ENCODE measurements around the gene GPR183.

DNA sequence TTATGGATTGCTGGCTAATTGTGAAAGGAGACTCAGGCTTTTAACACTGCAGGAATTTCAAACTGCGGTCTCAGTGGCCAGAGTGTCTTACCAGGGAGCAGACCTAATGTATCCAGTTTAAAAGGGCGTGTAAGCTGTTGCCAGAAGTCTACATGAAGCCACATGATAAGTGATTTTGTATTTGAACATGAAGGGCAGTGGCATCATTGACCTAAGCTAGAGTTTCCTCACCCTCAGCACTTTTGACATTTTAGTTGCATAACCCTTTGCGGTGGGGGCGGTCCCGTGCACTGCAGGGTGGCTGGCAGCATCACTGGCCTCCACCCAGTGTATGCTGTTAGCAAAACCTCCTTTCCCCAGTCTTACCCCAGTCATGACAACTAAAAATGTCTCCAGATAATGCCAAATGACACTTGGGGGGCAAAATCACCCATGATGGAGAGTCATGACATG lies 25.4 kb downstream of the GPR183 start:
- TF ChIP-seq, protein P1, sequence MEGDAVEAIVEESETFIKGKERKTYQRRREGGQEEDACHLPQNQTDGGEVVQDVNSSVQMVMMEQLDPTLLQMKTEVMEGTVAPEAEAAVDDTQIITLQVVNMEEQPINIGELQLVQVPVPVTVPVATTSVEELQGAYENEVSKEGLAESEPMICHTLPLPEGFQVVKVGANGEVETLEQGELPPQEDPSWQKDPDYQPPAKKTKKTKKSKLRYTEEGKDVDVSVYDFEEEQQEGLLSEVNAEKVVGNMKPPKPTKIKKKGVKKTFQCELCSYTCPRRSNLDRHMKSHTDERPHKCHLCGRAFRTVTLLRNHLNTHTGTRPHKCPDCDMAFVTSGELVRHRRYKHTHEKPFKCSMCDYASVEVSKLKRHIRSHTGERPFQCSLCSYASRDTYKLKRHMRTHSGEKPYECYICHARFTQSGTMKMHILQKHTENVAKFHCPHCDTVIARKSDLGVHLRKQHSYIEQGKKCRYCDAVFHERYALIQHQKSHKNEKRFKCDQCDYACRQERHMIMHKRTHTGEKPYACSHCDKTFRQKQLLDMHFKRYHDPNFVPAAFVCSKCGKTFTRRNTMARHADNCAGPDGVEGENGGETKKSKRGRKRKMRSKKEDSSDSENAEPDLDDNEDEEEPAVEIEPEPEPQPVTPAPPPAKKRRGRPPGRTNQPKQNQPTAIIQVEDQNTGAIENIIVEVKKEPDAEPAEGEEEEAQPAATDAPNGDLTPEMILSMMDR (IDR thresholded peaks at IDR 0.05), result no peak
- TF ChIP-seq POLR2A (IDR thresholded peaks at IDR 0.05), result no peak

All from adrenal gland (tissue), 5 donors.